IPS-20b (cell line): ENCODE results near the gene FAM111A.

Experiments
- H3K27ac ChIP-seq: one replicate; pipeline ENCODE4 v1.5.1; 2013; ENCODE audit warnings: low read length
- H3K27me3 ChIP-seq: 2 replicates; pipeline ENCODE4 v1.6.1; 2013; ENCODE audit warnings: mild to moderate bottlenecking, low read length, inconsistent platforms; ENCODE audit not compliant: insufficient read depth
- H3K36me3 ChIP-seq: 2 replicates; pipeline ENCODE4 v1.6.1; 2013; ENCODE audit warnings: low read depth, mild to moderate bottlenecking, inconsistent platforms, low read length, moderate library complexity; ENCODE audit not compliant: insufficient read depth
- H3K4me1 ChIP-seq: 2 replicates; pipeline ENCODE4 v1.6.1; 2013; ENCODE audit warnings: mild to moderate bottlenecking, control low read depth, inconsistent platforms, low read length, moderate library complexity; ENCODE audit not compliant: insufficient read depth
- H3K4me3 ChIP-seq: 2 replicates; pipeline ENCODE4 v1.5.1; 2013; ENCODE audit warnings: mild to moderate bottlenecking, low read length, inconsistent platforms
- H3K9ac ChIP-seq: 2 replicates; pipeline ENCODE4 v1.6.1; 2013; ENCODE audit warnings: low read depth, mild to moderate bottlenecking, inconsistent platforms, low read length, moderate library complexity
- H3K9me3 ChIP-seq: 2 replicates; pipeline ENCODE4 v1.6.1; 2013; ENCODE audit warnings: mild to moderate bottlenecking, low read depth, low read length, inconsistent platforms; ENCODE audit not compliant: insufficient read depth

Gene FAM111A

DNA sequence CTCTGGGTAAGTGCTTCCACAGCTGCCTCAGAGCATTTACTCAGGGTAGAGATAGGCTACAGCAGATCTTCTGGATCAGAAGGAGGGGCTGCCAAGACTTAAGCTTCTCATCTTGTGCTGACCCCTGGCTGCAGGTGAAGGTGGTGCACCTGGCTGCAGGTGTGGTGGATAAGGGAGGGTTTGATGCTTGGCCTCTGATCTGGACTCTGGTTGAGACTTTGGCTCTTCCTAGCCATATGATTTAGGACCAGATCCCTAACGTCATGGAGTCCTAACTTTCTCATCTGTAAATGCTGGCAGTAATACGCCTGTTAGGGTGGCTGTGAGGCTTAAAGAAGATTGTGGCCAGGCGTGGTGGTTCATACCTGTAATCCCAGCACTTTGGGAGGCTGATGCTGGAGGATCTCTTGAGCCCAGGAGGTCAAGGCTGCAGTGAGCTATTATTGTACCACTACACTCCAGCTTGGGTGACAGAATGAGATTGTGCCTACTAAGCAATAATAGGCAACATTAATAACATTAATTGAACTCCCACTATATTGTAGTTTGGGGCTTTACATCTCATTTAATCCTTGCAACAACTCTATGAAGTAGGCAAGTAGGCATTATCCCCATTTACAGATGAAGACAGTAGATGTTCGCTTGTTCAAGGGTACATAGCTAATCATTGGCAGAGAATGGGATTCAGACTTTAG, 39.9 kb downstream of the FAM111A start:
- no peak overlapping the region for H3K9ac ChIP-seq
- H3K4me1 ChIP-seq, result no peaks in the 10 kb centered on the region; the same call in 1 of the 2 replicates
- peaks cover 6% of the 10 kb centered on the region; the same call in 1 of the 2 replicates for H3K9me3 ChIP-seq
- H3K27ac ChIP-seq, result no peak overlapping the region
- no peaks in the 10 kb centered on the region for H3K27me3 ChIP-seq
- no peak overlapping the region for H3K4me3 ChIP-seq
- H3K36me3 ChIP-seq, result peaks cover 24% of the 10 kb centered on the region

DNA sequence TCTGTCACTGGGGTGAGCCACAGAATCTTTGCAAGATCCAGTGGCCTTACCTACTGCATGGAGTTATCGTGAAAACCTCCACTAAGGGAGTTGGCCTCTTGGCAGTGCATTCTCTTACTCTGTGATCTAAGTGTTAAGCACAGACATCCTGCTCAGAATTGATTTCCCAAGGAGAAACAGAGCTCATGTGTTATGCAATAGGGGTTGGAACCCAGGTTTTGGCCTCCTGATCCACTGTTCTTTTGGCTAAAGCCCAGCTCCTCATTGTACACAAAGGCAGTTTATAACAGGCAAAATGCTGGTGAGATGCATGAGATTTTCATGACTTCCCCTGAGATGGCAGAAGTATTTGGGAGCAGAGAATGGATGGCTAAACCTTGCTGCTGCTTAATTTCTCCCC, 41.1 kb downstream of the FAM111A start:
- no peaks in the 10 kb centered on the region for H3K27me3 ChIP-seq
- H3K9me3 ChIP-seq, result peaks cover 6% of the 10 kb centered on the region; the same call in 1 of the 2 replicates
- no peak overlapping the region for H3K4me3 ChIP-seq
- H3K27ac ChIP-seq, result no peak overlapping the region
- peaks cover 36% of the 10 kb centered on the region for H3K36me3 ChIP-seq
- no peaks in the 10 kb centered on the region; the same call in 1 of the 2 replicates for H3K4me1 ChIP-seq
- H3K9ac ChIP-seq, result no peak overlapping the region

DNA sequence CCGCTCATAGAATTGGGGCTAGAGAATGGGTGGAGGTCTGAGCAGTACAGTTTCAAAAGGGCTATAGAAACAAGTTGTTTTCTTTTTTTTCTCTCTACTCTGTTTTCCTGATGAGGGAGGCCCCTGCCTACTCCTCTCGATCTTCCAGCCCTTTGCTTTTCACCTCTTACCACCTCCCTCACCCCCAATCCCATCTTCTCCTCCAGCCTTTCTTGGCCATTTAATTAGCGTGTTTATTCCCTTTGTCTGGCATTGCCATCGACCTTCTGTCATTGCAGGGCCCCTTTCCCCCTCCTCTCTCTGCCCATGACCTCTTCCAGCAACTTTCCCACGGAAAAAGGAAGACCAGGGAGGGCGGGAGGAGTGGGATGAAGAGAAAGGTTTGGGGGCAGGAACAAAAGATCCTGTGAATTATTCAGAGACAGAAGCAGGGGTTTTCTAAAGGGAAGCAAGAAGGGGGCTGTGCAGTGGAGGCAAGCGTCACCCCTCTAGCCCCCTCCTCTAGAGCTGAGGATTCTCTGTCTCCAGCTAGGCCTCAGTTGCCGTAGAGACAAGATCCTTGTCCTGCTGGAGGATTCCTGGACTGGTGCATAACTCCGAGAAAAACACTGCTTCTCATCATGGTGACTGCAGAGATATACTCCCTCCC, 42.2 kb downstream of the FAM111A start:
- H3K9ac ChIP-seq, result no peak overlapping the region
- H3K9me3 ChIP-seq, result no peaks in the 10 kb centered on the region
- H3K4me1 ChIP-seq, result no peaks in the 10 kb centered on the region; the same call in 1 of the 2 replicates
- peaks cover 46% of the 10 kb centered on the region for H3K36me3 ChIP-seq
- H3K27me3 ChIP-seq, result no peaks in the 10 kb centered on the region
- no peak overlapping the region for H3K4me3 ChIP-seq
- H3K27ac ChIP-seq, result no peak overlapping the region

DNA sequence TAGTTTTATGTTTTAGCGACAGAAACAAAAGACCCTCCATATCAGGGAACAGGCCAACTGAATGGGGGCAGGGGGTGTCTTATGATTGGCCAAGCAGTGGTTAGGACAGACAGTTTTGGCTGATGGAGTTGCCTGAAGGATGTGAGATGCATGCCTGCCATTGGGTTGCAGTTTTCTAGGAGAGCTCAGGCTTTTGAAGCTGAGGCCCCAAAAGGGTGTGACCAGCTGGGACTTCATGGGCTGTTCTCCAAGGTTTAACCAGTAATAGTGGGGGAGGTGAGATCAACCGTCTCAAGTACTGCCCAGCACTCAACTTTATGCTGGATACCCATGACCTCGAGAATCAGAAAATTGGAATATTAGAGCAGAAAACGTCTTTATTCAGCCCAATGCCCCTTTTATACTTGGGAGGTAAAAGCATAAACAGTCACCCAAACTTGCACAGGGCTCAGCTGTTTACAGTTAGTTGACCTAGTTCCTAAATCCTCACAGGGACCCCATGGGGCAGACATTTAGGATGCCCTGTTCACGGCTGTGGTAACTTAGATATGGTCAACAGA, 42.8 kb downstream of the FAM111A start:
- Histone ChIP-seq H3K27ac (no peak overlapping the region), H3K9me3 (no peaks in the 10 kb centered on the region), H3K9ac (no peak overlapping the region), H3K4me1 (no peaks in the 10 kb centered on the region; the same call in 1 of the 2 replicates), H3K27me3 (no peaks in the 10 kb centered on the region), H3K36me3 (peaks cover 53% of the 10 kb centered on the region), H3K4me3 (no peak overlapping the region)

DNA sequence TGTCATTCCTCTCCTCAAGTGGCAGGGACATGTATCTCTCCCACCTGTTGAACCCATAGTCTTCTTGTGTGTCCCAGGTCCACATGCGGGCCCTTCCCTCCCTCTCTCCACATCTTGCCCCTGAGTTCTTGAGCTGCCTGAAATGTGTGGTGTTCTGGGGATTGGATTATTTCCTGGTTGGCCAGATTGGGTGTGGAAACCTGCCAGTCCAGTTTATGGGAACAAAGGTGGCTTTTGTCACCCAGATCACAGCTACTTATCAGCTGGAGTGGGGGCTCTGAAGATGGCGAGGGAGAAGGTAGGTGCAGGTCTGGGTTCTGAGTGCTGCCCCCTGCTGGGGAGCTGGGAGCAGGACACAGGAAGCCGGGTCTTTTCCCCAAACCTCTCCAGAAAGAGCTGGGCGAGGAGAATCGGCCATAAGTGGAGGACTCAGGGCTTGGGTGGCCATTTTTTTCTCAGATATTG, 43.5 kb downstream of the FAM111A start:
- H3K4me1 ChIP-seq, result no peaks in the 10 kb centered on the region; the same call in 1 of the 2 replicates
- H3K9me3 ChIP-seq, result no peaks in the 10 kb centered on the region
- no peak overlapping the region for H3K9ac ChIP-seq

DNA sequence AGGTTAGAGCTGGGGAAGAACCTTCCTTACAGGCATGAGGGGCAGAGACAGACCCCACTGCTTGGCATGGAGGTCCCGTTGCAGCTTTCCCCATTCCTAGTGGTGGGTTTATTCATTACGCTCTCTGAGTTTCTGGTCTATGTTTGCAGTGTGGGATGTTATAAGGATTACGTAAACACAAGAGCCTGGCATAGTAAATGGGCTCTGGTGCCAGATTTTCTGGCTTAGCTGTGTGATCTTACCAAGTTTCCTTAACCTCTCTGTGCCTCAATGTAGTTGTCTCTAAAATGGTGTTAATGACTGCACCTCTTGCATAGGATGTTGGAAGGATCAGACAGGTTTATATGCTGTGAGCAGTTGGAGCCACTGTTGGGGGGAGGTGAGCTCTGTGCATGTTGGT, 44.4 kb downstream of the FAM111A start:
- Histone ChIP-seq H3K9me3 (no peaks in the 10 kb centered on the region), H3K27ac (no peak overlapping the region), H3K4me1 (no peaks in the 10 kb centered on the region; the same call in 1 of the 2 replicates), H3K27me3 (no peaks in the 10 kb centered on the region), H3K9ac (no peak overlapping the region), H3K36me3 (peaks cover 69% of the 10 kb centered on the region), H3K4me3 (no peak overlapping the region)

More for the DNA sequence above, 43.5 kb downstream of the FAM111A start:
- Histone ChIP-seq H3K4me3 (no peak overlapping the region), H3K36me3 (peaks cover 60% of the 10 kb centered on the region), H3K27ac (no peak overlapping the region), H3K27me3 (no peaks in the 10 kb centered on the region)

DNA sequence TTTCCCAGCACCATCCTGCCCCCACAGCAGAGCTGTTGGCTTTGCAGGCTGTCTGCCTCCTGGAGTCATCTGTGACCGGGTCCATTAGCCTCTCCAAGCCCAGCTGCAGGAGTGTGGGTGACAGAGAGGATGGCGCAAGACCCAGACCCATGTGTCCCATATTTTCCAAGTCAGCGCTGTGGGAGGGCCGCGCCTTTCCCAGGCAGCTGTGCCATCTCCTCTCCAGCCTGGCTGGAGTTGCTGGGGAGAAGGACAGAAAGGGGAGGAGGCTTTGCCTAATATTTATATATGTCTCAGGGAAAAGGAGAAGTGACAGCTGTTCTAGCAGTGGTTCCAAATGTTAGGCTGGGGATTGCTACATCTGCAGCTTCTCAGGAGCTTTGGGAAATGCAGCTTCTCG, 44.9 kb downstream of the FAM111A start:
- Histone ChIP-seq H3K36me3 (peaks cover 72% of the 10 kb centered on the region), H3K9me3 (no peaks in the 10 kb centered on the region), H3K4me1 (no peaks in the 10 kb centered on the region; the same call in 1 of the 2 replicates), H3K27me3 (no peaks in the 10 kb centered on the region), H3K9ac (no peak overlapping the region), H3K4me3 (no peak overlapping the region), H3K27ac (no peak overlapping the region)

DNA sequence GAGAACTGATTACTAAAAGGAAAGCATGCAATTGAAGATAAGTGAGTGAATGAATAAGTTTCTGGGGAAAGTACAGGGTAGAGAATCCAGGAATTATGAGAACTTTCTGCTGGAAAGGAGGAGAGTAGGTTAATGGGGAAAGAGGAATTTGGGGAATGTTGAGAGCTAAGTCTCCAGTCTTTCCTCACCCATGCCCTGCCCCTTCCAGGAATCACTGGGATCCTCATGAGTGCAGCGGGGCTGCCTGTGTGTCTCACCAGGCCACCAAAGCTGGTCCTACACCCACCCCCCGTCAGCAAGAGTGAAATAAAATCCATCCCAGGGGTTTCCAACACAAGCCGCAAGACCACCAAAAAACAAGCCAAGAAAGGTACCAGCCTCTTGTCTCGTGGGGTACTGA, 46.3 kb downstream of the FAM111A start:
- no peak overlapping the region for H3K27ac ChIP-seq
- H3K4me1 ChIP-seq, result no peaks in the 10 kb centered on the region; the same call in 1 of the 2 replicates
- no peak overlapping the region for H3K4me3 ChIP-seq
- peaks cover 72% of the 10 kb centered on the region for H3K36me3 ChIP-seq
- H3K27me3 ChIP-seq, result no peaks in the 10 kb centered on the region
- H3K9me3 ChIP-seq, result no peaks in the 10 kb centered on the region
- no peak overlapping the region for H3K9ac ChIP-seq

DNA sequence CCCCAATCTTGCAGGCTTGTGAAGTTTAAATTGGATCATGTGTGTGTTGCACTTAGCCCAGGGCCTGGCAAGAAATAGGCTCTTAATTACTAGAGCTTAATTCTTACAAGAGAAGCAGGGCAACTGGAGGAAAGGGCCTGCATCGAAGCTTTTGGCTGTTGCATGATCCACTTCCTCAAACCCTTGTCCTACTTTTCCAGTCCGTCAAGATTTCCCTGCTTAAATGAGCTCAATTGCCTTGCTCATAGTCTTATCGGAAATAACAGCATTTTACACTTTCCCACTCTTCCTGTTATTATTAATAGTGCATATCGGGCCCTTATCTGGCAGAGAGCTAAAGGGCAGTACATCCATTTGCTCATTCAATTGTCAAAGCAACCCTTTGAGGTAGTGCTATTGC, 47.3 kb downstream of the FAM111A start:
- Histone ChIP-seq H3K27me3 (no peaks in the 10 kb centered on the region), H3K4me1 (no peaks in the 10 kb centered on the region; the same call in 1 of the 2 replicates), H3K9me3 (no peaks in the 10 kb centered on the region), H3K36me3 (peaks cover 82% of the 10 kb centered on the region), H3K9ac (no peak overlapping the region), H3K27ac (no peak overlapping the region), H3K4me3 (no peak overlapping the region)

DNA sequence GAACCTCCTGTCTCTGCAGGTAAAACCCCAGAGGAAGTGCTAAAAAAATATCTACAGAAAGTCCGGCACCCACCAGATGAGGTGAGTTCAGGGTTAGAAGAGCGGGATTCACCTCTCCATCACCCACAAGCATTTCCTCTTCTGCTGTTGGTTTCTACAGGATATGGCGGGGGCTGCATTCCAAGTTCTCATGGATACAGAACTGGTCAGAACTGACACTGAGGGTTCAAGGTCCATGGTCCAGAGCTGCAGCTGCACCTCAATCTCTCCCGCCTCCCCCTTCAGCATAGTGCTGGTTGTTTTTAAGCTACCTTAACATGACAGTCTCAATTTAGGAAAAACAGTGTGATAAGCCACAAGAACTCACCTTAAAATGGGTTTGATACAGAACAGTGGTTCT, 48.4 kb downstream of the FAM111A start:
- H3K36me3 ChIP-seq, result peaks cover 93% of the 10 kb centered on the region
- no peak overlapping the region for H3K9ac ChIP-seq
- H3K27me3 ChIP-seq, result no peaks in the 10 kb centered on the region
- H3K4me1 ChIP-seq, result no peaks in the 10 kb centered on the region; the same call in 1 of the 2 replicates
- no peak overlapping the region for H3K27ac ChIP-seq
- H3K9me3 ChIP-seq, result peaks cover 3% of the 10 kb centered on the region; the same call in 1 of the 2 replicates
- no peak overlapping the region for H3K4me3 ChIP-seq

DNA sequence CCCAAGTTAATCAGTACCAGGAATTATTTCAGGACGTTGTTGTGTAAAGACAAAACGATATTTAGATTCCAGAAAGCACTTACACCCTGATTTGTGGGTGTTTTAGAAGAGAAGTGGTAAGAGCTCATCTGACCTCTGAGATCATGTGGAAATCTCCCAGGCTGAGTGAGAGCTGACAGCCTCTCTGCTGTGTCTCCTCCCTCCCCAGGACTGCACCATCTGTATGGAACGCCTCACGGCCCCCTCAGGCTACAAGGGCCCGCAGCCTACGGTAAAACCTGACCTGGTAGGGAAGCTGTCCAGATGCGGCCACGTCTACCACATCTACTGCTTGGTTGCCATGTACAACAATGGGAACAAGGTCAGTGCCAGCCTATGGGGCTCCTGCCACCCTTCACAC, 49.2 kb downstream of the FAM111A start:
- Histone ChIP-seq H3K27me3 (no peaks in the 10 kb centered on the region), H3K9me3 (peaks cover 9% of the 10 kb centered on the region; the same call in 1 of the 2 replicates), H3K4me3 (no peak overlapping the region), H3K4me1 (no peaks in the 10 kb centered on the region), H3K36me3 (peaks cover 97% of the 10 kb centered on the region), H3K9ac (no peak overlapping the region), H3K27ac (no peak overlapping the region)
